Suppressor macrophage (primary cell): ENCODE data around the gene TBX3.
A peak's percentile ranks its signal among the peaks of the same experiment; 100 is the strongest.
"Not testable (repeated sequence)": the region's sequence is repeated elsewhere in the genome, so short reads cannot be mapped to it uniquely, and the experiment has no call there.

ENCODE experiments used
- DNase-seq, 4 experiments: peaks; one replicate each; pipeline ENCODE4 v3.0.0-alpha.2; 2020 to 2022
- total RNA-seq, 17 experiments: gene quantifications; one replicate each; lab custom pipeline; 2026; ENCODE audit warnings: mixed read lengths in 6 of 17, inconsistent platforms in 3 of 17; lab: John Stamatoyannopoulos, UW

The TBX3 gene
- total RNA-seq: 0 to 2.1 (median 0.04) reads per million in 17 experiments

DNA sequence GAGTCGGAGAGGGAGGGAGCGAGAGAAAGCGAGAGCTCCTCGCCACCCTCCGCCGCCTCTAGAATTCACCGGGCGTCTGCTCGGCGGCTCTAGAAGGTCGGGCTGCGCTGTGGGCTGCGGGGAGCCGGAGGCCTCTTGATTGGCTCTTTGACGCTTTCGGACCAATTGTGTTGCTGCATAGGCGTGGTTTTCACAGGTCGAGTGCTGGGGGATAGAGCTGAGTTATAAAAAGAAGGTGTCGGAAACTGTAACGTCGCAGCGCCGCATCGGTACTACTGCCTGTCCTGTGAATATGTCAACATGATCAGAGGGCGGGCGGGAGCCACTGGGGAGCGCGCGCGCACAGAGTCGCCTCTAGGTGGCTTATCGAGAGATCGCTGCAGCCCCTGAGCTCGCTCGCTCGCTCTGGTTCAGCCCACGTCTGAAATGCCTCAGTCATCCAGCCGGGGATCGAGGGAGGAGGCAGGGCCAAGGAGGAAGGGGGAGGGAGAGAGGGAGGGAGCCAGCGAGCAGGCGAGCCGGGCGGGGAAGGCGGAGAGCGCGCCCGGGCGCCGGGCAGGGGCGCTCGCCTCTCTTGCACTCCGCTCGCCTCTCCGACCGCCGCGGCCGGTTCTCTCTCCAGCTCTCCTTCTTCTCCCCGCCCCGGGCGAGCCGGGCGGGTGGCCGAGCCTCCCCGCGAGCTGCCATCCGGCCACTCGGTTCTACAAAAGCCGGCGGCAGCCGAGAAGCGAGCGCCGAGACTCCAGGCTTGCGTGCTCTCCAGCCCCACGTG, at the start of gene TBX3:
Gene TBX3, minus strand, starts transcription at position 78 of the 772 bp plus-strand sequence. CDS start 975 bp downstream, outside the sequence.
- DNase-seq: peak; percentile 55 to 85 (median 58)

DNA sequence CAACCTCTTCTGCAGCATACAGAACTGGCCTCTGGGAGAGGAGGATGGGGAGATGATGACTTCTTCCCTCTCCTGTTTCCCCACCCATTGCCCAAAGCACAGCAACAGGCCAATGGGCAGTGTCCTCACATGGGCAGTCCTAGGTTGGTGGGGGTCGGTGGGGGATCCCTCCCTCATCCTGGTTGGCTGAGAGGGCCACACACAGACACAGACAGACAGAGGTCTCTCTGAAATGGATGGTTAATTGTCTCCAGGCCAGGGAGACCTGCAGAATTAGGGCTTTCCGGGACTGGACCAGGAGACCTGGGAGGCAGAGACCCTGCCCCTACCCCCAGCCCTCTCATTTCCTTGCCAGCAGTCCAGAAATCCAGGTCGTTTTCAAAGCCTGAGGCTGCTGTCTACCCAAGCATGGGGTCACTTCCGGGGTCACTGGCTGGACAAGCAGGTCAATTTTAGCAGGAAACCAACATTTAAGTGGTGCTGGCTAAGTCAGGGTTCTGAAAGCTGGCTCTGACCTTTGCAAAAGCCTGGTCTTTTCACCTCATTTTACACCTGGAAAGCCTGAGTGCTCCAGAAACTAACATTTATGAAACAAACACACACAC, 48.6 kb upstream of the TBX3 start:
- DNase-seq: no peak

DNA sequence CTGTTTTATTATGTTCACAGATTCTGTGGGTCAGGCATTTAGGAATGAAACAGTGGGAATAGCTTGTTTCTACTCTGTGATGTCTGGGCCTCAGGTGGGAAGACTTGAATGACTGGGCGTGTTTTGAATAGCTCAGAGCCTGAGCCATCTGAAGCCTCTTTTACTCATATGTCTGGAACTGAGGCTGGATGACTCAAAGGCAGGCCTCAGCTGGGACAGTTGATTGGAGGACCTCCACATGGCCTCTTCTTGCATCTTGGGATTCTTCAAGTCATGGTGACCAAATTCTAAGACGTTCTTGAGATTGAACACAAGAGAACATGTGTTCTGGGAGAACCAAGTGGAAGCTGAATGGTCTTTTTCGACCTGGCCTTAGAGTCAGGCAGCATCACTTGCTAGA, 45.8 kb upstream of the TBX3 start:
- DNase-seq: no peak

DNA sequence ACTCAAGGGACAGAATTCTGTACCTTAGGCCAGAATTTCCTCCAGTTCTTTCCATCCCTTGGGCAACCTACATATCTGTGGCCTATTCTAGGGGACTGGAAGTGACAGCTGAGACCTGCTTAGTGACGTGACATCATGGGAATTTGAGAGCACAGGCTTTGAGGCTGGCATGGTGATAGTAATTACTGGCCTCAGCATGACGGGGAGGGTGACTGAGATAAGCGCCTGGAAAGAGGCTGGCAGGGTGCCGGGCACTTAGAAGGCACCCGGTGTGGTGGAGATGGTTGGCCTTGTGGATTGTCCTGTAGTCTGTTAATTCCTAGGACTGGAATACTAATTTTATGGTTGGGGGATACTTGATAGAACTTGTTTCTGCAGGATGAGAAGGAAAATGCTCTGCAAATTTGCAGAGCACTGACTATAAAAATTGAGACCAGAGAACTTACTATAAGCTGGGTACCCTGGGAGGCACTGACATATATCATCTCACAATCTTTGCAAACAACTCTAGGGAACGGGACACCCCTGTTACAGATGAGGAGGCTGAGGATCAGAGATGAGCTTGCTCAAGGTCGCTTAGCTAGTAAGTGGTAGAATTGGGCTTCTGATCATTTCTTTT, 42.2 kb upstream of the TBX3 start:
- DNase-seq: no peak

DNA sequence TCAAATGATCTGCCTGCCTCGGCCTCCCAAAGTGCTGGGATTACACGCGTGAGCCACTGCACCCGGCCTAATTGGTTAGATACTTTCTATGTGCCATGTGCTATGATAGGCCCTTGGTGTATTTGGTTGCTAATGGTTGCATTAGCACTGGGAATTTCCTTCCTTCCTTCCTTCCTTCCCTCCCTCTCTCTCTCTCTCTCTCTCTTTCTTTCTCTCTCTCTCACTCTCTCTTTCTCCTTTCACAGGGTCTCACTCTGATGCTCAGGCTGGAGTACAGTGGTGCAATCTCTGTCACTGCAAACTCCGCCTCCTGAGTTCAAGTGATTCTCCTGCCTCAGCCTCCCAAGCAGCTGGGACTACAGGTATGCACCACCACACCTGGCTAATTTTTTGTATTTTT, 38.2 kb upstream of the TBX3 start:
- DNase-seq: not testable (repeated sequence)

DNA sequence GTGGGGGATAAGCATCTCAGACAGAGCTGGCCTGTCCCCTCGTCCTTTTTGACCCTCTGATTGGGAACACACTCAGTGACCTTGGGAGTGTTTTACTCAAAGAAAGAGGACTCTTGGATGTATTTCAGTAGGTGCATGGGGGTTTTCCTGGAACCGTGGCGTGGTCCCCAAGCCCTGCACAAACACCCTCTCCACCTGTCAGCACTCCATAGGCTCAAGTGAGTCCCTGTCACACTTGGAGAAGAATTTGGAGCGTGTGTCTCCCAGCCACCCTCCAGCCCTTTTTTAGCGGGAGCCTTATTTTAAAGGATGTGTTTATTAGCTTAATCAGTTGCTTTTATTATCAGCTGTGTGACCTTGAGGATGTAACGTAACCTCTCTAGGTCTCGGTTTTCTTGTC, 37.3 kb upstream of the TBX3 start:
- no peak for DNase-seq

DNA sequence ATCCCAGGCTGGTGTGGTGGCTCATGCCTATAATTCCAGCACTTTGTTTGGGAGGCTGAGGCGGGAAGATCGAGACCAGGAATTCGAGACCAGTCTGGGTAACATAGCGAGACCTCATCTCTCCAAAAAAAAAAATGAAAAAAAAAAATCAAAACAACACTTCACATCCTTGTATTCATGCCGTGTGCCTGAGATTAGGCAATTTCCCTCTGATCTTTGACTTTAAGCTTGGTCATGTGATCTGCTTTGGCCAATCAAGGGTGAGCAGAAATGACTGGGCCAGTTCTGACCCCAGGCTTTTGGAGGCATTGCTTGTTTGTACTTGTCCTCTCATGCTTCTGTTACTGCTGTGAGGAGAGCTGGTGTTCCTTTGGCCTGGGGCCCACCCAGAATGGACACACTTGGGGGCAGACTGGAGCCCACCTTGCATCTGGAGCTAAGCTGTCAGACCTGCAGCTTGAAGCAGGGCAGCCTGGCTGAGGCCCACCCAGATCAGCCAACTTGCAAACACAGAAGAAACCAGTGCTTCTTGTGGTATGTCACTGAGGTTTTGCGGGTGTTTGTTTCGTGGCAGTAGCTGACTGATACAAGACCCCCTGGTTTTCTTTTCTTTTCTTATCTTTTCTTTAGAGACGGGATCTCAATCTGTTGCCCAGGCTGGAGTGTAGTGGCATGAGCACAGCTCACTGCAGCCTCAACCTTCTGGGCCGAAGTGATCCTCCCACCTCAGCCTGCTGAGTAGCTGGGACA, 29.7 kb upstream of the TBX3 start:
- DNase-seq: no peak

DNA sequence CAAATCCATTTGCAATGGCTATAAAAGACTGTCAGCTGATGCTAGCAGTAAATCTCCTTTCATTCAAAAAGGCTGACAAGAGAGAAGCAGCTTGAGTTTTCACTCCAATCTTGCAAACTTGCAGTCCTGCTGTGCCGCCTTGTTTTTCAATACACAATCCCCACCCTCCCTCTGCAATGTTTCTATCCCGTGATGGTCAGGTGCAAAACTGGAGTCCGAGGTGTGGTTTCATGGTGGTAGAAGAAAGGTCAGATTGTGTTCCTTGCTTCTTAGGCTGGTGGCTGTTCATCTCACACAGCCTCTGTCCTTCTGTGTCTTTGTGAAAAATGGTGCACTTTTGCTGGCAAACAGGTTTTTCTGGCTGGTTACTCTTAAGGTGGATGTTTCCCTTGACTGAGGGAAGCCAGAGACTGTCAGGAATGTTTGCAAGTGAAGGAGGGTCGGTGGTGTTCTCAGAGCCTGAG, 27.7 kb upstream of the TBX3 start:
- DNase-seq: no peak

DNA sequence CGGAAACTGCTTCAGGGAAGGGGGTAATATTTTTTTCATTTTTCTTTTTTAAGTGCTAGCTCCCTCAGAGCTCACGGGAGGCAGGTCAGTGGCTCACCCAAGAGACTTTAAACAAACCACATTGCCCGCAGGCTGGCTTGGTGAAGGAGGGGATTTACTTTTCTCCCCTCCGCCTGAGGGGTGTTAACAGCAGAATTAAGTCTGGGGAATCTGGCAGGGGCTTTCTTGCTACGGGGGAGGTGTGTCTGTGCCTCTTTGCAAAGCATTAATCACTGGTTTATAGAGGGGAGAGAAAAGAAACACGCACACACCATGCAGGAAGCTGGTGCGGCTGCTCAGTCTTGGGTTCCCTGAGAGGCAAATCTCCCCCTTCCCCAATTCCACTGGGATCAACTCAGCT, 26.2 kb upstream of the TBX3 start:
- no peak for DNase-seq

DNA sequence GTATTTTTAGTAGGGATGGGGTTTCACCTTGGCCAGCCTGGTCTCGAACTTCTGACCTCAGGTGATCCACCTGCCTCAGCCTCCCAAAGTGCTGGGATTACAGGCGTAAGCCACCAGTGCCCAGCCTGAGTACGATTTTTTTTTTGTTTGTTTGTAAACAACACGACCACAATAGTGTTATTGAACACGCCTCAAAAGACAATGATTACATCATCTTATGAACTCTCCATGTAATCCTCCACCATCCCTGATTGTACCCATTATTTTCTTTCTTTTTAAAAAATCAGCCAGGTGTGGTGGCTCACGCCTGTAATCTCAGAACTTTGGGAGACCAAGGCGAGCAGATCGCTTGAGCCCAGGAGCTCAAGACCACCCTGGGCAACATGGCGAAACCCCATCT, 25.1 kb upstream of the TBX3 start:
- no peak for DNase-seq

DNA sequence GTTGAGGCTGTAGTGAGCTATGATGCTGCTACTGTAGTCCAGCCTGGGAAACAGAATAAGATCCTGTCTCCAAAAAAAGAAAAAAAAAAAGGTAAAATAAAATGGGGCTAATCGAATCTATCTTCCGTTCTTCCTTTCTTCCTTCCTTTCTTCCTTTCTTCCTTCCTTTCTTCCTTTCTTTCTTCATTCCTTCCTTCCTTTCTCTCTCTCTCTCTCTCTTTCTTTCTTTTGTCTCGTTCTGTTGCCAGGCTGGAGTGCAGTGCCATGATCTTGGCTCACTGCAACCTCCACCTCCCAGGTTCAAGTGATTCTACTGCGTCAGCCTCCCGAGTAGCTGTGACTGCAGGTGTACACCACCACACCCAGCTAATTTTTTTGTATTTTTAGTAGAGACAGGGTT, 24.6 kb upstream of the TBX3 start:
- not testable (repeated sequence) for DNase-seq

DNA sequence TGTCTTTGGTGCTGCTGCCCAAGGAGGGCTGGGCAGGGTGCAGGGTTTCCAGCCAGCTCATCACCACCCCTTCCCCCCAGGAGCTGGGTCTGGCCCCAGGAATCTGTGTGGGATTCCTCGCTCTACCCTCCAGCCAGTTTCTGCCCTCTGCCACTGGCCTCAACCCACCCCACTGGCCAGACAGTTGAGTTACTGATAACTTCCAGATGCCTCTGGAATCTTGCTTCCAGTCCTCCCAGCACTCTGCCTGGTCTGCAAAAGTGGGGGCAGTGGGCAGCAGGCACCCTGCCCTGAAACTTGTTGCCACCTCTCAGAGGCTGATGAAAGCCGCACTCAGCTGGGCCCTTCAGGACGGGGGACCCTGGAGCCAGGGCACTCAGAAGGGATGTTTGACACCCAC, 20.1 kb upstream of the TBX3 start:
- DNase-seq: no peak

DNA sequence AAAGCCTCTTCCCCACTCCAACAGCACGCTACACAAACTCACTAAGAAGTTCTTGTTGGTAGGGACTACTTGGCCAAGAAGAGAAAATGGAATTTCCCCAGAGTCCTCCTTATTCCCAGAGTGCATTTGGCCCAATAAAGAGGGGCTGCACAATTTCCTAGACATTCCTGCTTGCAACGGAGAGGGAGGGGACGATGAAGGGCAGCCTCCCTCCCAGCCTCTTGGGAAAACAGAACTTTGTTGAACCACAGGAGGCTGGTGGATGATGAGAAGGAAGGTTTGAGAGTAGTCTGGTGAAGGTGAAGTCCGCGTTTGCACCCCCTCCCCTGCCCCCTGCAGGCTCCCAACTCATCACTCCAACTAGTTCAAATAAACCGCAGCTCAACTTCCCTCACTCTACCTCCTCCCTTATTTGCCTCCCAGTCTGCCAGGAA, 19.1 kb upstream of the TBX3 start:
- DNase-seq: no peak

DNA sequence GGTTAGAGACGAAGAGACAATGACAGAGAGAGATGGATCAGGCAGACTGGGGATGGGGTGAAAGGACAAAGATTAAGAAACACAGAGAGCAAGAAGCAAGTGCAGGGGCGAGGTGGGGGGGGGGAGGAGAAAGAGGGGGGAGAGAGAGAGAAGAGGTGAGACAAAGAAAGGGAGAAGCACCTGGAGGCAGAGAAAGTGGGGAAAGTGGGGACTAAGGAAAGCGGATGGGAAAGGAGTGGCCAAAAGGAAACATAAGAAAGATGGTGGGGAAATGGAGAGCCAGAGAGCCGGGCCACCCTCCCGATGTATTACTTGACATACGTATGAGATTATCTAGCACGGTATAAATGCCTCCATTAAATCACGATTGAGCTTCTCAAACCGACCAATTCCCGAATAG, 18.5 kb upstream of the TBX3 start:
- DNase-seq: no peak

DNA sequence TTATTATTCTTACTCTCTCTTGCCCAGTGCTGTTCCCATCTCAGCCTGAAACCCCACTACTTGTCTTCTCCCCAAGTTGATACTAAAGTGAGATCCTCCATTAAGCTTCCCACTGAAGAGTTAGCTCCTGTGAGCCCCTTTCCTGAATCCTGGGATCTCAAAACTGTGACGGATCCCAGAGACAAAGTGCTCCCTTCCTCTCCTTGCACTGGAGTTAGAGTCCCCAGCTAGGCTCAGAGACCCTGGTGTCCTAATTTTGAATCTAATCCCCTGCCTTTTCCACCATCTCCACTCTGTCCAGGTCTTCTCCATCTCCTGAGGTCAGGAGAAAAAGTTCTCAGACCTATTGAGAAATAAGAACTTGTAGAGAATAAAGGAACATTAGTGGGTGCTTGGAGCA, 17.6 kb upstream of the TBX3 start:
- DNase-seq: no peak

DNA sequence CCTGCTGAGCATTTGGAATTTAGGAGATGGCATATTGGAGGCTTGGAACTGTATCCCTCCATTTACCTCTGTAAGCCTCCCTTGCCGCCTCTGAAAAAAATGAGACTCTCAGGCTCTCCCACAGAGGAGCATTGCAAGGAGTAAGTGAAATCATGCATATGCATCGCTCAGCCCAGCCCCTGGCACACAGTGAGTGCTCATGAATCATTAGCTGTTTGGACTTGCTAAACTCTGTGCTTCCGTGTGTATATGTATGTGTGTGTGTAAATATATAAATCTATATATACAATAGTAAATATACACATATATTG, 17.1 kb upstream of the TBX3 start:
- no peak for DNase-seq

DNA sequence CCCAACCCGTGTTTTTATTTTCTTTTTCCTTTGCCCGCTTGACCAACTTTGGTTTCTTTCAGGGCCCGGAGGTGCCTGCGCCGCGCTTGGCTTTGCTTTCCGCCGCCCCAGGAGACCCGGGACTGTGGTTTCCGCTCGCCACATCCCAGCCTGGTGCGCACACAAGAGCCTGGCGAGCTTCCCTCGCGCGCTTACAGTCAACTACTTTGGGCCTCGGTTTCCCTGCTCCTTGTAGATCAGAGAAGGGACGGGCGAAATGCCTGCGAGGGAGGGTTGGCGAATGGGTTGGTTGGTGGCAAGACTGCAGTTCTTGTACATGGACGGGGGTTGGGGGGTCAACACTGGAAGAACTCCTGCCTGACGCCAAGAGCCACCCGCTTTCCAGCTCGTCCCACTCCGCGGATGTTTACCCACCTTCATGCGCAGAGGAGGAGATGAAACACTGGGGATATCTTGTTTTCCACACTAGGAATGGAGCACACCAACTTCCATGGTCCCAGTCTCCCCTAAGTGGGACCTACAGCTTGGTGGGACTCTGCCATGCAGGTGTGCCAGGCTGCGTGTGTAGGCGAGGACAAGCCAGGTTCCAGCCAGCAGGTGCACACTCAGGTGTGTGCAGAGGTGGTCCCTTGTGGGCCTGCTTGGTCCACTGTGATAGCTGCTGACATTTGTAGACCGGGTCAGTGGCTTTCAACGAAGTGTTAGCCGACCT, 16.6 kb upstream of the TBX3 start:
- DNase-seq: no peak

DNA sequence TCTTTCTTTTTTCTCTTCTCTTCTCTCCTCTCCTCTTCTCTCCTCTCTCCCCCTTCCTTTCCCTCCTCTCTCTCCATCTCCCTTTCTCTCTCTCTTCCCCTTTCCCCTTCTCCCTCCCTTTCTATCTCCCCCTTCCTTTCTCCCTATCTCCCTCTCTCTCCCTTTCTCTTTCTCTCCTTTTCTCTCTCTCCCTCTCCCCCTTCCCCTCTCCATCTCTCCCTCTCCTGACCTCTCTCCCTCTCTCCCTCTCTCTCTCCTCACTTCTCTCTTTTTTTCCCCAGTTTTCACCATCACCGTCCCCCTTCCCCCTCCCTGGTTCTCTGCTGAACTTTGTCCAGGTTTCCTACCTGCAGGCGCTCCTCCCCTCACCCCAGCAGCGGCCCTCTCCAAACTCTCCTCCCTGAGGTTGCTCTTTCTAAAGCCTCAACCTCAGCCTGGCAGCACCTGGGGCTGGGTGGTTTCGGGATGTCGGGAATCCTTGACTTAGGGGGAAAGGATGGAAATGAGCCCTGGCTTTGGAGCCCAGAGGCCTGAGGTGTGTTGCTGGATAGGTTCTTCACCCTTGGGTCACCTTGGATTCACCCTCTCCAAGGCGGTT, 14.7 kb upstream of the TBX3 start:
- no peak for DNase-seq

DNA sequence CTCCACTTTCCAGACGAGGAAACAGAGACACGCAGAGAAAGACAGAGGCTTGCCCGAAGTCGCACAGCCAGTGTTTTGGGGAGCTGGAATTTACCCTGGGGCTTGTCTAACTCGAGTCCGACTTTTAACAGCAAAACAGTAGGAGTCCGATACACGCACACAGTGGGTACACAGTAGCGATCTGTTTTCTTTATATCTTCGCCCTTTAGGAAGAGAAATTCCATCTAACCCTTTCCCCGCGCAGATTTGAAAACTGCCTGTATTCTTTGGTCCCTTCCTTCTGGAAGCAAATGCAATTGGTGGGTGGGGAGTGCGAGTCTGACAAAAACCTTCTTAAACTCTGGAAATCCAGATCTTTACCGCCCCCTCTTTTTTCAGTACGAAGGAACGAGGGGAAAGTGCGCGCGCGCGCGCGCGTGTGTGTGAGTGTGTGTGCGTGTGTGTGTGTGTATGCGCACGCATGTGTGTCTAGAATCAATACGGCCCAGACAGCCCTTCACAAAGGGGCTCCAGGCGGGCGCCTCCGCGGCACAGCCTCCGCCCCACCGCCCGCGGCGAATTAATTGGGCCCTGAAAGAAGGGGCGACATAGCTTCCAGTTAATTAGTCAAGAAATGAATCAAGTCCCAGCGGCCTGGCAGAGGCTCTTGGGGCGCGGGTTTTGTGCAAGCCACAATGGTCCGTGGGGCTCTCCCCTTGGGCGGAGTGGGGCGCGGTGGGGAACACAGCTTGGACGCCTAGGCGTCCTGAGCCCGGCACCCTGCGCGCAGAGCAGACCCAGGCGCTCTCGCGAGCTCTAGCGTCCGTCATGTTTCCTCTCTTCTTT, 14.0 kb upstream of the TBX3 start:
- no peak for DNase-seq

DNA sequence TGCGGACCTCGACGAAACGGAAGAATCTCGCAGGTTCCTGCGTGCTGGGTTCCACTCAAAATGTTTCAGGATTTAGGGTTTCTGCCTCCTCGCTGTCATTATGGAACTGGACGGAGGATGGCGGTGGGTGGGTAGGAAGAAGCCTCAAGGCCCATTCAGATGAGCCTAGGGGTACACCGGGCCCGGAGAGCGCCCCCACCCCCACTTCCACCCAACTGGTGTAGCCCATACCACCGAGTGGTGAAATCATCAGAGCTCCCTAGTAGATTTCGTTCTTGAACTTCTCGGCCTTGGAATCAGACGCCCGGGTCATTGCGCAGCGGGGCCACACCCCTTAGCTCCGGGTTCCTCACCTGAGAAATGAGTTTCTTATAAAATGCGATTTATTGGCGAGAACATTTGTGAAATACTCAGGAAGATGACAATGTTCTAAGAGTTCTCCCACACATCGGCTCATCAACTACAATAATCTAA, 13.3 kb upstream of the TBX3 start:
- DNase-seq: no peak
